A549 (cell line): ENCODE data around the gene TPCN1.

Experiments used
- EP300 ChIP-seq, 2 experiments: fragments of >200 bp; sonication (Bioruptor Twin); formaldehyde crosslinking; IDR thresholded peaks; 2 replicates in 1 of 2; 3 replicates in 1 of 2; pipeline ENCODE4 v1.6.1; 2016 to 2017
- RFX5 ChIP-seq: fragments of 450-650 bp; IDR thresholded peaks from 2 replicates; pipeline ENCODE4 v1.7.1; 2014; ENCODE audit warnings: antibody characterized with exemption, mild to moderate bottlenecking, moderate library complexity
- TP53 ChIP-seq: fragments of 250-450 bp; sonication (Bioruptor Pico); IDR thresholded peaks from 2 replicates; pipeline ENCODE4 v1.5.0; 2021; ENCODE audit warnings: mild to moderate bottlenecking, moderate library complexity
- TF ChIP-seq, protein P1 (sequence below): fragments of >200 bp; sonication (Bioruptor Twin); formaldehyde crosslinking; IDR thresholded peaks from 3 replicates; pipeline ENCODE4 v1.5.1; 2016

DNA sequence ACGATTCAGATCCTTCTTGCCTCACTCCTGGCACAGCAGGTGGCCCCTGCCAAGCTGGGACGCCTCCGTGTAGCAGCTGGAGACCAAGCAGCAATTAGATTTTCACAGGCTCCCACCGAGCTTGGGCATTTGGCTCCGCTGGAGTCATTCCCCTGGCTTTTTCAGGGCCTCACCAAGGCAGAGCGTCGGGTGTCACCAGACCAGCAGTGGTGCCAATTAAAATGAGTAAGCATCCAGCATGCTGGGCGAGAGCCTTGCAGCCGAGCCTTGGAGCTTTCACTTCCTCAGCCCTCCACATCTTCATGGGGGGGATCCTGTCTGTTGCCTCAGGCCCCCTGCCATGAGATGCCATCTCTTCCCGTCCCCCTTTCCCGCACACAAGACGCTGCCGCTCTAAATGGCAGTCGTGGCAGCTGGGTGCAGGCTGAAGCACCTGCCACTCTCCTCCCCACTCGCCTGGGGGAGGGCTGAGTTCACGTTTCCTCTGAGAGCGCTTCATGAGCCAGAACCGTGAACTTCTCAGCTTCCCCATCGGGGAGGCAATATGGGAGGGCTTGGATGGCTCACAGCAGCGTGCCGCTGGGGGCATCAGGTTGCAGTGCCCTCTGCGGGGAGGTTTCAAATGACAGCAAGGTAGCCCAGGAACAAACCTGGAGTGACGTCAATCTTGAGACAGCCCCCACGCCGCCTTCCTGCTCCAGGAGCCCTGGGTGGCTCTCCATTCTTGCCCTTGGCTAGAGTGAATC lies 11.7 kb downstream of the TPCN1 start:
- TF ChIP-seq TP53 (CRISPR knock-in tag) (no peak), RFX5 (no peak), EP300 (IDR thresholded peaks at IDR 0.05) (no peak)
- TF ChIP-seq, protein P1, sequence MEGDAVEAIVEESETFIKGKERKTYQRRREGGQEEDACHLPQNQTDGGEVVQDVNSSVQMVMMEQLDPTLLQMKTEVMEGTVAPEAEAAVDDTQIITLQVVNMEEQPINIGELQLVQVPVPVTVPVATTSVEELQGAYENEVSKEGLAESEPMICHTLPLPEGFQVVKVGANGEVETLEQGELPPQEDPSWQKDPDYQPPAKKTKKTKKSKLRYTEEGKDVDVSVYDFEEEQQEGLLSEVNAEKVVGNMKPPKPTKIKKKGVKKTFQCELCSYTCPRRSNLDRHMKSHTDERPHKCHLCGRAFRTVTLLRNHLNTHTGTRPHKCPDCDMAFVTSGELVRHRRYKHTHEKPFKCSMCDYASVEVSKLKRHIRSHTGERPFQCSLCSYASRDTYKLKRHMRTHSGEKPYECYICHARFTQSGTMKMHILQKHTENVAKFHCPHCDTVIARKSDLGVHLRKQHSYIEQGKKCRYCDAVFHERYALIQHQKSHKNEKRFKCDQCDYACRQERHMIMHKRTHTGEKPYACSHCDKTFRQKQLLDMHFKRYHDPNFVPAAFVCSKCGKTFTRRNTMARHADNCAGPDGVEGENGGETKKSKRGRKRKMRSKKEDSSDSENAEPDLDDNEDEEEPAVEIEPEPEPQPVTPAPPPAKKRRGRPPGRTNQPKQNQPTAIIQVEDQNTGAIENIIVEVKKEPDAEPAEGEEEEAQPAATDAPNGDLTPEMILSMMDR = no peak
